ENCODE measurements around the gene CD2.
"Not testable (repeated sequence)": the region's sequence is repeated elsewhere in the genome, so short reads cannot be mapped to it uniquely, and the experiment has no call there.

CD2 gene

DNA sequence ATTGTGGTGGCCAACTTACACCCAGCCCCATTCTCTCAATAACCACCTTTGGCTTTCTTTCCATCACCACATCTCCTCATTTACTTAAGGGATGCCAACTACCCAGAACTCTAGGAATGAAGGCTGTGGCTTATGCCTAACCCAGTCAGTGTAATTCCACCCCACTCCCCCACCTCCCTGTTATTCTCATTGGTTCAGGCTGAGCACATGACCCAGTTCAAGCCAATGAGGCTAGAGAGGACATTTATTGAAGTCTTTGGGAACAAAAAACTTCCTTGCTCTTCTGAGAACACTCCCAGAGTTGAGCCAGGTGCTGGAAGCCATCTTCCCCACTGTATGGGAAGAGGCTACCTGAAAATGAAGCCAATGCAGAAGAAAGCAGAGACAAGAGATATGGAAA lies 22.8 kb upstream of the CD2 start:
- no peak for DNase-seq

DNA sequence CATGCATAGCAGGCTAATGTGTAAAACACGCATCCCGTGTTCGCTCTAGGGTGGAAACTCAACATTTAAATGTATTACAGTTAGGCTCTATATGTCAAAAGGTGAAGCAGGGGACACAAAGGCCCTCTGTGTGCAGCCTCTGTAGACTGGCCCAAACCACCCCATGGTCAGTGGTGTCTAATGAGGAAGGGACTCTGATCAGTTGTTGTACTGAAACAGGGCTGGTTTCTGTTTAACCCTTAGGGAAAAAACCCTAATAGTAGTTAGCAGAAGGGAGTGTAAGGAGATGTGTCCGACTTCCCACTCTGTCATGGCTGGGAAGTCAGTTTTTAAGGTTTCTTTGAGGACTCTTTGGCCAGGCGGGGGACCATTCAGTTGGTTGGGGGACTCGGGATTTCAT lies 21.5 kb upstream of the CD2 start:
- no peak for DNase-seq

DNA sequence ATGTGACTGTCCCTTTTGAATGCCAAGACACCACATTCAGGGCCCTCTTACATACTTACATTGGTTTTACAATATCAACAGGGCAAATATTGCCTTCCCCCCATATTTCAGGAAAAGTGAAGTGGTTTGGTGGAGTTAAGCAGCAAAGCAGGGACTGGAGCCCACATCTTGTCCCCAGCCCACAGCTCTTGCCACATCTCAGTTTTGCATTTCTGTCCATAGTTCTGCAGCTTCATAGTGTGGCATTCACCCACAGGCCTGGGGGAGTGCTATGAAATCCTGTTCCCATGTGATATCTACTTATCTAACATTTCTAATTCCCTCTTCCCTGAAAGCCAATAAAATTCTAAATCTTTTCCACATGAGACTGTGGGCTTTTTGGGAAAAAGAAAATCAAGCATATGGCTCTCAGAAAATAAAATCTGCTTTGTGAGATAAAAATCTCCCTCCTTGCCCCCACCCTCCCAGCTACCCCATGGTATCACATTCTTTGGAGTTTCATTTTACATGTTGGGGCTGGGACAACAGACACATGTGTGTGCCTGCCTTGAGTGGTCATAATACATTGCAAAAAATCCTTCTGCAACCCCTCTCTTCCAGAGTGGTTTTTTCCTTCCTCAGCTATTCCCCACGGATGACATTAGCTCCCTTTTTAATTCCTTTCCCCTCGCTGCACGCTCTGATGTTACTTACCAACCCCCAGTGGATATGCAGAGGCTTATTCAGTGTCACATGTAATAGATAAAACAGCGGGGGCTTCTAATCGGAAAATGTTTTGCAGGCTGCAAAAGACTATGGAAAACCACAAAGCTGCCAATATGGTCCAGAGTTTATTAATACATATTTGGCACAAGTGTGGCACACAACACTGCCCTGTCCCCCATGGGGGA lies 20.5 kb upstream of the CD2 start:
- DNase-seq: no peak

DNA sequence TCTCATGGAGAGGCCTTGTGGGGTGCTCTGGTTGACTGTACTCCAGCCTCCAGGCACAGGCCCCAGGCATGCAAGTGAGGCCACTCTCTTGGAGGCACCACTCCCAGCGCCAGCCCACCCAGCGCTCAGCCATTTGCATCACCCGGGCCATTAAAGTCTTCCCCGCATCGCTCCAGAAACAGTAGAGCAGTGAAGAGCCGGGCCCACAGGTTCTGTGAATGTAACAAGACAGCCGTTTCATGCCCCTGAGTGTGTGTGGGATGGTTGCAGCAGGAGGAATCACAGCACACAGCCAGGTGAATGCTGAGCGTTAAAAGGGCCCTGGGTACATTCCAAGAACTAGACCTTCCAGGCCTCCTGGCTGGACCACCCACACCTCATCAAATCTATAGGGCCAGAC lies 19.0 kb upstream of the CD2 start:
- DNase-seq: no peak

DNA sequence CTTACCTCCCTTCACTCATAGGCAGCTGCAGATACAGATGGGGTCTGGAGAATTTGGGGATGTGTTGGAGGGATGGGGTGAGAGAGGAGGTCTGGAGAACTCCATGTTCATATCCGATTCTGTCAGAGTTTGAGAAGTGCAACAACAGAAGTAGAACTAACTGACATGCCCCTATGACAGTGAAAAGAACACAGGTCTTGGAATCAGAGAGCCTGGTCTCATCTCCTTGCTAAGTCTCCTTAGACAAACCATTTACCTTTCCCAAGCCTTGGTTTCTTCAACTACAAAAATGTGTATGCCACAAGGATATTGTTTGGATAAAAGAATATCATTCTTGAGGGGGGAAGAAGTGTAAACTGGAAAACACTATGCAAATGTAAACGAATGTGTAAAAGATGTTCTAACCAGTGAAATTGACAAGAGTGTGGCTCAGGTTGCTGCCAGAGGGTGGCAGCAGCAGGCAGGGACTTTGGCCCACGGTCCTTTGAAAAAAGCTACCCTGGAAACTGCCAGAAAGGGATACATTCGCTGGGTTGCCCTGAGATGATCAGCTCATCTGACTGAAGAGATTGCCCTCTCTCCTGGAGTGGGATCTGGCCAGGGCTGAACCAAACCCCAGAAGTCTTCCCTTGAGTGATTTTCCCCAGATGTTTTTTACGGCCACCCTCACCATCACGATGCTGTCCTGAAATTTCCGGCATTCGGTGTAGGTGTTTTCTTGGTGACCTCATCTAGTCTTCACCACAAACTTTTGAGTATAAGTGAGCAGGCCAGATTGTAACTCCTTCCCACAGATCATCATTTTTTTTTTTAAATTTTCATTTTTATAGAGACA lies 17.0 kb upstream of the CD2 start:
- DNase-seq: peak; percentile 30

DNA sequence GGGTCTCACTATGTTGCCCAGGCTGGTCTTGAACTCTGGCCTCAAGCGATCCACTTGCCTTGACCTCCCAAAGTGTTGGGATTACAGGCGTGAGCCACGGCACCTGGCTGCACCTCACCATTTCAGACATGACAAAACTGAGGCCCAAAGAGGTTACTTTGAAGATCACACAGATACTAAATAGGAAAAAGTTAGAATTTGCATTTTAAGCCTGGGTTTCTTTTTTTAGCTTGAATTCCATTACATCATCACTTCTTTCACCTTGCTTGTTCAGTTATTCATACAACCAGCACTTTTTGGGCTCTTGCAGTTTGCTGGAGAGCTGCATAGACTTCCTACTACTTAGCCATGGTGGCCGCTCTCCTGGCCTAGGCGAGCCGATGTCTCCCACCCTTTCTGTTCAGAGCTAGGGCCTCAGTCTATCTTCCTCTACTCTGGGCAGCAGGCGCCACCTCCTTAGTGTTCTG lies 16.3 kb upstream of the CD2 start:
- no peak for DNase-seq

DNA sequence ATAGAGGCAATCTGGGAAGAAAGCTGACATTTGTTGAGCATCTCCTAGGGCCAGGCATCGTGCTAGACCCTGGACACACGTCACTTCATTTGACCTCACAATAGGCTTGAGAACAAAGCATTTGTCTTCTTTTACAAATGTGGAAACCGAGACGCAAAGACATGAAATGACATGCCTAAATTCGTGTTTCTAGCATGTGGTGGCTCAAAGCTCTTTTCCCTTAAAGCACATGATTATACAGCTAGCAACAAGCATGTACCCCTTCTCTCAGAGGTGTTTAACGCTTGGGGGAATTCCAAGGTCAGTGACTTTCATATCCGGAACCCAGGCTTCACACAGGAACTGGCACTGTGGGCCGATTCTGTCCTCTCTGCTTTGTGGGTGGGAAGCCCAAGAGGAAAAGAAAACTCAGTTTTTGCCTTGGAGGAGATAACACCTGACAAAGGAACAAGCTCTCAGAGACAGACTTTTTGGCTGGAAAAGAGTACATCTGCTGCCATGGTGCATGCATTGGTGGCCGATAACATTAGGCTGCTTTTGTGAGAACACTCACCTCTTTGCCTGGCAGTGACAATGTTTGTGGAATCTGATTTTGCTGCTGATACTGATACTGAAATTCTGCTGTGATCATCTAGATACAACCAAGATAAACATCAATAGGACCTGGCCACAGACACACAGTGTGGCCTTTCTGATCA lies 15.4 kb upstream of the CD2 start:
- no peak for DNase-seq

DNA sequence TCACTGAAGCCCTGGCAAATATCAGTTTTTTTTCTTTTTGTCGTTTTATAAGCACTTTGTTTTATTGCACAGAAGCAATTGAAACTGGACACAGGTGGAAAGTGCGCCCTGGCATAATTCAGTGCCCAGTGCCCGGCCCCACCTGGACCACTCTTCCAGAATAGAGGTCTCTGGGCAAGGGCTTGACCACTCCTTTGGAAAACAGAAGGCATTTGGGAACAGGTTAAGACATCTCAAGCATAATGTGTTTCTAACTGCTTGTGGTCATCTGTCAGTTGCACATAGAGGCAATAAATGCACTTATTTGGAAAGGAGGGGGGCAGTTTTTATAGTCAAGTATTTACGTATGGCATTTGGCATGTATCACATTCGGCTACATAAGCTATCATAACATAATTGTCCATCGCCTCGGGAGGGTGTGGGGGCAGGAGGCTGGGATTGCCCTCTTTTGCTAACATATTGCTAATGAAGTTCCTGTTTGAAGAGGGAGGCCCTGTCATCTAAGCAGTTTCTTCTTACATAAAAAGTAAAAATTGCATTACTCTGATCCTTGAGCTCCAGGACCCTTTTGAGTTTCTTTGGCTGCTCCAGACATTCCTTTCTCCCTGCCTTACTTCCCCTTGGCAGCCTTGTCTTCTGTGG lies 14.7 kb upstream of the CD2 start:
- DNase-seq: no peak

DNA sequence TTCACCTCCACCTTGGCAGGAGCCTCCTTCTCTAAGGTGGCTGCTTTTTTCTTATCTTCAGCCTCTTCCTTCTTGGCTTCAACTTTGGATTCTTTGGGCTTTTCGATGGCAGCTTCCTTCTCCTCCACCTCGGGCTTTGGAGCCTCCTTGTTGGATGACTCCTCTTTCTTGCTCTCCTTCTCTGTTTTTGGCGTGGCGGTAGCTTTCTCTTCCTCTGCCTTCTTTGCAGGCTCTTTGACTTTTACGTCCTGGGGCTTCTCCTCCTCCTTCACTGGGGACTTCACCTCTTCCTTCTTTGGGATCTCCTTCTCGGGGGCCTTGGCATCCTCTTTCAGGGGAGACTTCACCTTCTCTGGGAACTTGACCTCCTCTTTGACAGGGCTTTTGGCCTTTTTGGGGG lies 13.9 kb upstream of the CD2 start:
- DNase-seq: no peak

DNA sequence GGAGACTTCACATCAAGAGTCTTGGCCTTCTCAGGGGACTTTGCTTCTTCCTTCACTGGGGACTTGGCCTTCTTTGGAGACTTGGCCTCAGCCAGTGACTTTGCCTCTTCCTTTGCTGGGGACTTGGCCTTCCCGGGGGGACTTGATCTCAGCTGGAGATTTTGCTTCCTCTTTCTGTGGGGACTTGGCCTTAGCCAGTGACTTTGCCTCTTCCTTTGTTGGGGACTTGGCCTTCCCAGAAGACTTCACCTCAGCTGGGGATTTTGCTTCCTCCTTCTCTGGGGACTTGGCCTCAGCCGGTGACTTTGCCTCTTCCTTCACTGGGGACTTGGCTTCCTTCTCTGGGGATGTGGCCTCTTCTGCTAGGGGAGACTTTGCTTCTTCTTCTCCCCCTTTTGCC lies 13.5 kb upstream of the CD2 start:
- DNase-seq: no peak

DNA sequence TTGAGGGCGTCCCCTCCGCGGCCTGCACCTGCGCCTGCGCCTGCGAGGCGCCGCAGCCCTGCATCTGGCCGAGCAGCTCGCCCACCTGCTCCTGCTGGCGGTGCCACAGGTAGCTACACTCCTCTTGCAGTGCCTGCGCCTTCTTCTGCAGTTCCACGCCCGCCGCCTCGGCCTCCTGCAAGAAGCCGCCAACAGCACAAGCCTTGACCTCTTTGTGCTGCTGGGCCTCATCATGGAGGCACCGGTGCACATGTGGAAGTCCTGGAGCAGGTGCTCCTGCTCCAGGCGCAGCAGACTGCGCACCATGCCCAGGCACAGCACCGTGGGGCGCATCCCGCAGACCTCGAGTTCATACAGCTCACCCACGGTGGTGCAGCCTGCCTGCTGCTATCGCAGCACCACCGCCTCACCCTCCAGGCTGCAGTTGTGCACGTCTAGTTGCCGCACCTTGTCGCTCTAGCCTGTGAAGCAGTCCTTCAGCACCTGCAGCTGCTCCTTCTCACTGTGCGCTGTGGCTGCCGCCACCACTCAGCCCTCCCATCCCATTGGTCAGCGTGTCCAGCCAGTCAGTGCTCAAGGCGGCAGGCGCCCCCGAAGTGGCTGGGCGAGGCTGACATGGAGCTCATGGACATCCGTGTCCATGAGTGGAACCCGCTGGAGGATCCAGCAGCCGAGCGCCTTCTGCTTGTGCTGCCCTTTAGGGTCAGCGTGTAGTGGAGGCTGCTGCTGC lies 12.2 kb upstream of the CD2 start:
- no peak for DNase-seq

DNA sequence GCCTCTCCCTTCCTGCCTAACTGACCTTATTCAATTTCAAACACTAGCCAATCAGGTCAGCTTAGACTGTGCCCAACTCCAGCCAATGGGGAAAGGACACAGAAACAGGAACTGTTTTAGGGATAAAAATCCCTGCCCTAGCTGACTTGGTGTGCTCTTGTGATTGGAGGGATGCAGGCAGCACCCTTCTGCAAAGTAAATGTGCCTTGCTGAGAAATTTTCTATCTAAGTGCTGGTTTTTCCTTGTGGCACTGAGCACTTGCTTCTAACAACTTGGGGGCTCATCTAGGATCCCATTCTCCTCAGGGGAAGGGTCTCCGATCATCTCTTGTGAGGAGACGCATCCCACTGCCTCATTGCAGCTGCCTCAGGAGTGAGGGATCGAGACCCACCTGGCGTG lies 10.7 kb upstream of the CD2 start:
- DNase-seq: no peak

DNA sequence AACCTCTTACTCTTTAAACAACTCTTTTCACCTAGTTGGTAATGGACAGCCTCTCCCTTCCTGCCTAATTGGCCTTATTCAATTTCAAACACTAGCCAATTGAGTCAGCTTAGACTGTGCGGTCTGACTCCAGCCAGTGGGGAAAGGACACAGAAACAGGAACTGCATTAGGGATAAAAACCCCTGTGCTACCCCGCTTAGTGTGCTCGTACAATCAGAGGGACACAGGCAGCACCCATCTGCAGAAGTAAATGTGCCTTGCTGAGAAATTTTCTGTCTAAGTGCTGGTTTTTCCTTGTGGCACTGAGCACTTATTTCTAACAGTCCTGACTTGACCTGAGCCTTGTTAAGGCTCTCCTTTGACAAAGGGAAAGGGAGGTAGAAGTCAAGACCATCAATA lies 6.0 kb upstream of the CD2 start:
- no peak for DNase-seq

DNA sequence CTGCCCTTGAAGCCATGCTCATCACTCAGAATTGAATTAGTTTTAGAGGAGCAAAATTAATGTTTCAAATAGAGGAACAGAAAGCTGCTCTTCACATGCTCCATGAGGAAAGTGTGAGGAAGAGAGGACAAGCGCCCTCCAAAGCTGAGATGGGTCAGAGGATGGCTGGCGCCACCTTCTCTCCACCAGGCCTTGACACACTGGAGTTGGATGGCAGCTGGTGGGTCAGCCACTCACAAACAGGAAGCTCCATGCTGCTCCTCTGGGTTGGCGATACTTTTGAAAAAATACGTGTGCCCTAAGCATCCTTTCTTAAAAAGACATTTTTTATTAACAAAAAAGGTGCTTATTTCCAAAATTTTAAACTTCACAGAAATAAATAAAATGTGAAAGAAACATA lies 3.1 kb upstream of the CD2 start:
- DNase-seq: no peak

DNA sequence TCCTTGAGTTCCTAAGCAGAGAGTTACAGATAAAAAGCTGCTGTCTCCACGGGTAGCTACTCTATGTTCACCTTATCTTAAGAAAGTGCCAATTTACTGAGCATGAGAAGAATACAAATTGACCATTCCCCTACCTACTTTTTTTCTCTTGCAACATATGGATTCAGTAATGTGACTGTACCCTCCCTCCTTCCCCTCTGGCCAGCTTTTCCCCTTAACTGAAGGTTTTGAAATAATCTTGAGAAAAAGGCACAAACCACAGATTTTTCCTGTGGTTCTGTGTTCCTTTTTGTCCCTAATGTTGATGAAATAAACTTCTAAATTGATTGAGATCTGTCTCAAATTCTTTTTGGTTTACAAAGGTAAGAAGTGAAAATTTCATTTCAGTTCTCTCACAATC lies 2.6 kb upstream of the CD2 start:
- no peak for DNase-seq

DNA sequence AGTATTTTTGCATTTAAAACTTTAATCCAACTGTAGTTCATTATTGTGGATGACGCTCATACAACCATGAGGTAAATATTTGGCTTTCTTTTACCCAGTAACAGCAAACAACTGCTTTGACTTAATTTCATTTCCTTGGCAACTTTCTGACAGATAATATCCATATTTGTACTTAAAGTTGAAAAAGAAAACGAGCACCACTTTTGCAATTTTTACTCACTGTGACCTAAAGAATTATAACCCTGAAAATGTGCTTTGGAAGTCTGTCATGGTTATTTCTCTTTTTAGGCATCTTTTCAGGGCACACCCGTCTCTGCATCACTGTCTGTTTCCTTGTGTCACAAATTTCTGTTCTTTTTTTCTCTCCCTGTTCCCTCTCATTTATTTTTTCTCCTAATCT lies 918 bp upstream of the CD2 start:
- DNase-seq: no peak

DNA sequence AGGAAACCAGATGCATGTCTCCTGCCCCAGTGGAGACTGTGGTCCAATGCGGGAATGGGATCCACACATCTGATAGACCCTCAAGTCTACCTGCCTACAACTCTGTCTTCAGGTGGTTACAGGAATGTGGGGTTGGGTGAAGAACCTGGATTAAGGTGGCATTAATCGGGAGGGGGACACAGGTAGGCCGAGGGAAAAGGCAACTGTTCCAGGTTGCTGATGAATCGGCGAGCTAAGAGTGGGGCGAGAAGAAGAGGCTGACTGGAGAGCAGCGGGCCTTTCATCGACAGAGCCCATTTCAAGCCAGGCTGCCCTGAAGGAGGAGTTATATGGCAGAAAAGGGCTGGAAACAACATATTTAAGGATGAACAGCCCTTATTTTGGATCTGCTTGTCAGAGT lies 836 bp downstream of the CD2 start:
- DNase-seq: no peak

DNA sequence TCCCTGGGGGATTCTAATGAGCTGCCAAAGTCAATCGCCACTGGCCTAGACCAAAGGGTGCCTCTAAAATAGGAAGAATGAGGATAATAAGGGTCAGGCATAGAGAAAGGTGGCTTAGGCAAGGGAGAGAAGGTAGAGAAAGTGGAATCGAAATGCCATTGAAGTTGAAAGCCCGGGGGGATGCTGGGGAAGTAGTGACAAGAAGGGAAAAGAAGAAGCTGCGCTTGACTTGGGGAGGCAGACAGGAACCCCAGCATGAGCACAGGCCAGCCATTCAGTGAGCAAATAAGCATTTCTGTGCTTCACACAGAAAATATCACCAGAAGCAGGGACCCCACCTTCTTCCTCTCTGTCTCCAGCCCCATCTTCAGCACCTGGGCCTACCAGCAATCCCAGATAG lies 1.5 kb downstream of the CD2 start:
- no peak for DNase-seq

DNA sequence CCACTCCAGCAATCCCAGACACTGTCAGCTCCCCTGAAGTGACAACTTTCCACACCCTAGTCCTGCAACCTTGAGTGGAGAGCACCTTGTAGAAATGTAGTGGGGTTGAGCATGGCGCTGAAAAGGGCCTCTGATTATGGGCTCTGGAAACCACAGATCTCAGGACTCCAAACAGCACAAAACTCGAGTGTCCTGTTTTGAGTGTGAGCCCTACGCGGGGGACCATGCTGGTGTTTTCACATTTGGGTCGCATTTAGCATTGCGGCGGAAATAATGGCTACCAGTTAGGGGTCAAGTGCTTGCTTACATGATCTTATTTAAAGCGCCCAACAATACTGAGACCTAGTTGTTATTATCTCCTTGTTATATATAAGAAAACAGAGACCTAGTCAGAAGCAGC lies 1.9 kb downstream of the CD2 start:
- DNase-seq: not testable (repeated sequence)

DNA sequence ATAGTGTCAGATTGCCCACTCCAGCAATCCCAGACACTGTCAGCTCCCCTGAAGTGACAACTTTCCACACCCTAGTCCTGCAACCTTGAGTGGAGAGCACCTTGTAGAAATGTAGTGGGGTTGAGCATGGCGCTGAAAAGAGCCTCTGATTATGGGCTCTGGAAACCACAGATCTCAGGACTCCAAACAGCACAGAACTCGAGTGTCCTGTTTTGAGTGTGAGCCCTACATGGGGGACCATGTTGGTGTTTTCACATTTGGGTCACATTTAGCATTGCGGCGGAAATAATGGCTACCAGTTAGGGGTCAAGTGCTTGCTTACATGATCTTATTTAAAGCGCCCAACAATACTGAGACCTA lies 4.2 kb downstream of the CD2 start:
- DNase-seq: not testable (repeated sequence)

DNA sequence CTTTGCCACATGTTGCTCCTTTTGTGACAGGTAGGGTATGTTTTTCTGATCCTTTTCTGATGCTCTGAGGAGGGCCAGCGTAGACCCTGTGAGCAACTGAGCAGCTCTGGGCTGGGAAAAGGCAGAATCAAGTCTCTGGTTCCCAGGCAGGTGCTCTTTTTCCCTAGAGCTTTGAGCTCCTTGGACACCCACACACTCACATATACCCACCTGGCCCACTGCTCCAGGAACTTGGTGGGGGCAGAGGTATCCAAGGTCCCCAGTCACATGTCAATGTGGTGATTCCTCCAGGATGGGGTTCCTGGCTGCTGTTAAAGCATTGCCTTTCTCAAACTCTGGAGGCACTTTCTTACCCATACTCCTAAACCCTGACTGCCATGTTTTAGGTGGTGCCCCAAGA lies 5.4 kb downstream of the CD2 start:
- no peak for DNase-seq

DNA sequence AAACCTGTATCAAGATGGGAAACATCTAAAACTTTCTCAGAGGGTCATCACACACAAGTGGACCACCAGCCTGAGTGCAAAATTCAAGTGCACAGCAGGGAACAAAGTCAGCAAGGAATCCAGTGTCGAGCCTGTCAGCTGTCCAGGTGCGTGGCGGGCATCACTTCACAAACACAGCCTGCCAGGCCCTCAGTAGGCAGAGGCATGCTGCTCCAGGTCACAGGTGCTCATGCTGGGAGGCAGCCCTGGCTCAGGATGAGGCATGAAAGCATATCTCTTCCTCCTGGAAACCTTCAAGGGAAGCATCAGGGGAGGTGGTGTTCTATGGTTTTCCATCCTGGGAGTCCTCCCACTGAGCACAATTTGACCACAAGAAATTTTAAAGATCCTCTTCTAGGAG lies 6.3 kb downstream of the CD2 start:
- no peak for DNase-seq
